Measurements from ENCODE around the gene ABLIM2.

Gene ABLIM2

GRCh38 chr4:8202108-8203051 is 43.8 kb upstream of the ABLIM2 start (continued):
- no peak for TF ChIP-seq CSRNP3 (CRISPR knock-in tag; IDR thresholded peaks at IDR 0.05)
- TF ChIP-seq, protein P1, sequence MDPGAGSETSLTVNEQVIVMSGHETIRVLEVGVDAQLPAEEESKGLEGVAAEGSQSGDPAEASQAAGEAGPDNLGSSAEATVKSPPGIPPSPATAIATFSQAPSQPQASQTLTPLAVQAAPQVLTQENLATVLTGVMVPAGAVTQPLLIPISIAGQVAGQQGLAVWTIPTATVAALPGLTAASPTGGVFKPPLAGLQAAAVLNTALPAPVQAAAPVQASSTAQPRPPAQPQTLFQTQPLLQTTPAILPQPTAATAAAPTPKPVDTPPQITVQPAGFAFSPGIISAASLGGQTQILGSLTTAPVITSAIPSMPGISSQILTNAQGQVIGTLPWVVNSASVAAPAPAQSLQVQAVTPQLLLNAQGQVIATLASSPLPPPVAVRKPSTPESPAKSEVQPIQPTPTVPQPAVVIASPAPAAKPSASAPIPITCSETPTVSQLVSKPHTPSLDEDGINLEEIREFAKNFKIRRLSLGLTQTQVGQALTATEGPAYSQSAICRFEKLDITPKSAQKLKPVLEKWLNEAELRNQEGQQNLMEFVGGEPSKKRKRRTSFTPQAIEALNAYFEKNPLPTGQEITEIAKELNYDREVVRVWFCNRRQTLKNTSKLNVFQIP (CRISPR knock-in tag; IDR thresholded peaks at IDR 0.05; ENCODE audit: borderline replicate concordance, low read depth): no peak

- ATAC-seq: no peak
- TF ChIP-seq, protein P2, sequence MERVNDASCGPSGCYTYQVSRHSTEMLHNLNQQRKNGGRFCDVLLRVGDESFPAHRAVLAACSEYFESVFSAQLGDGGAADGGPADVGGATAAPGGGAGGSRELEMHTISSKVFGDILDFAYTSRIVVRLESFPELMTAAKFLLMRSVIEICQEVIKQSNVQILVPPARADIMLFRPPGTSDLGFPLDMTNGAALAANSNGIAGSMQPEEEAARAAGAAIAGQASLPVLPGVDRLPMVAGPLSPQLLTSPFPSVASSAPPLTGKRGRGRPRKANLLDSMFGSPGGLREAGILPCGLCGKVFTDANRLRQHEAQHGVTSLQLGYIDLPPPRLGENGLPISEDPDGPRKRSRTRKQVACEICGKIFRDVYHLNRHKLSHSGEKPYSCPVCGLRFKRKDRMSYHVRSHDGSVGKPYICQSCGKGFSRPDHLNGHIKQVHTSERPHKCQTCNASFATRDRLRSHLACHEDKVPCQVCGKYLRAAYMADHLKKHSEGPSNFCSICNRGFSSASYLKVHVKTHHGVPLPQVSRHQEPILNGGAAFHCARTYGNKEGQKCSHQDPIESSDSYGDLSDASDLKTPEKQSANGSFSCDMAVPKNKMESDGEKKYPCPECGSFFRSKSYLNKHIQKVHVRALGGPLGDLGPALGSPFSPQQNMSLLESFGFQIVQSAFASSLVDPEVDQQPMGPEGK (CRISPR knock-in tag; IDR thresholded peaks at IDR 0.05; ENCODE audit: borderline replicate concordance): no peak
- no peak for TF ChIP-seq RARB (CRISPR knock-in tag; IDR thresholded peaks at IDR 0.05)
- no peak for TF ChIP-seq ISL1 (CRISPR knock-in tag; IDR thresholded peaks at IDR 0.05)
- no peak for TF ChIP-seq ZNF565 (CRISPR knock-in tag; conservative IDR thresholded peaks at IDR 0.05; ENCODE audit: low read depth)
- no peak for TF ChIP-seq CSRNP3 (CRISPR knock-in tag; IDR thresholded peaks at IDR 0.05)
- no peak for TF ChIP-seq CSDC2 (CRISPR knock-in tag; IDR thresholded peaks at IDR 0.05)
- TF ChIP-seq, protein P3, sequence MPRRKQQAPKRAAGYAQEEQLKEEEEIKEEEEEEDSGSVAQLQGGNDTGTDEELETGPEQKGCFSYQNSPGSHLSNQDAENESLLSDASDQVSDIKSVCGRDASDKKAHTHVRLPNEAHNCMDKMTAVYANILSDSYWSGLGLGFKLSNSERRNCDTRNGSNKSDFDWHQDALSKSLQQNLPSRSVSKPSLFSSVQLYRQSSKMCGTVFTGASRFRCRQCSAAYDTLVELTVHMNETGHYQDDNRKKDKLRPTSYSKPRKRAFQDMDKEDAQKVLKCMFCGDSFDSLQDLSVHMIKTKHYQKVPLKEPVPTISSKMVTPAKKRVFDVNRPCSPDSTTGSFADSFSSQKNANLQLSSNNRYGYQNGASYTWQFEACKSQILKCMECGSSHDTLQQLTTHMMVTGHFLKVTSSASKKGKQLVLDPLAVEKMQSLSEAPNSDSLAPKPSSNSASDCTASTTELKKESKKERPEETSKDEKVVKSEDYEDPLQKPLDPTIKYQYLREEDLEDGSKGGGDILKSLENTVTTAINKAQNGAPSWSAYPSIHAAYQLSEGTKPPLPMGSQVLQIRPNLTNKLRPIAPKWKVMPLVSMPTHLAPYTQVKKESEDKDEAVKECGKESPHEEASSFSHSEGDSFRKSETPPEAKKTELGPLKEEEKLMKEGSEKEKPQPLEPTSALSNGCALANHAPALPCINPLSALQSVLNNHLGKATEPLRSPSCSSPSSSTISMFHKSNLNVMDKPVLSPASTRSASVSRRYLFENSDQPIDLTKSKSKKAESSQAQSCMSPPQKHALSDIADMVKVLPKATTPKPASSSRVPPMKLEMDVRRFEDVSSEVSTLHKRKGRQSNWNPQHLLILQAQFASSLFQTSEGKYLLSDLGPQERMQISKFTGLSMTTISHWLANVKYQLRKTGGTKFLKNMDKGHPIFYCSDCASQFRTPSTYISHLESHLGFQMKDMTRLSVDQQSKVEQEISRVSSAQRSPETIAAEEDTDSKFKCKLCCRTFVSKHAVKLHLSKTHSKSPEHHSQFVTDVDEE (CRISPR knock-in tag; IDR thresholded peaks at IDR 0.05): no peak
- no peak for TF ChIP-seq ZFP30 (CRISPR knock-in tag; IDR thresholded peaks at IDR 0.05)
- no peak for TF ChIP-seq ZC3H10 (CRISPR knock-in tag; IDR thresholded peaks at IDR 0.05)
- TF ChIP-seq ZNF70 (CRISPR knock-in tag; IDR thresholded peaks at IDR 0.05): no peak
- no peak for TF ChIP-seq ZFP3 (CRISPR knock-in tag; IDR thresholded peaks at IDR 0.05)
- no peak for TF ChIP-seq TOX (CRISPR knock-in tag; IDR thresholded peaks at IDR 0.05; ENCODE audit: borderline replicate concordance)
These were observed 42.7 kb upstream of the ABLIM2 start for GRCh38 chr4:8201321-8201781.

GRCh38 chr4:8200302-8200975 is 41.8 kb upstream of the ABLIM2 start:
- ATAC-seq: no peak
- TF ChIP-seq ARNTL (CRISPR knock-in tag; IDR thresholded peaks at IDR 0.05; ENCODE audit: borderline replicate concordance, low read depth) (no peak), TCF4 (CRISPR knock-in tag; IDR thresholded peaks at IDR 0.05; ENCODE audit: borderline replicate concordance) (no peak), SNAI2 (CRISPR knock-in tag; IDR thresholded peaks at IDR 0.05) (no peak)

Data from SK-N-SH treated with all-trans-retinoic acid at 6 μM for 48 hours (cell line).